ENCODE measurements around the gene SLC26A8. TPM values are rescaled to one million over a fixed set of nuclear protein-coding genes. Genes with fewer than 3 reads are reported as not detected.
"Not testable (repeated sequence)": the region's sequence is repeated elsewhere in the genome, so short reads cannot be mapped to it uniquely, and the experiment has no call there.

SLC26A8 gene
- total RNA-seq, 1 donor from 2014 or later: 0.29 TPM

- H3K4me1 Mint-ChIP-seq (ENCODE audit: low read depth, unreplicated experiment): no peaks in the 10 kb centered on the region
- no peaks in the 10 kb centered on the region for H3K9me3 Mint-ChIP-seq (ENCODE audit: unreplicated experiment)
- no peaks in the 10 kb centered on the region for H3K36me3 Mint-ChIP-seq (ENCODE audit: unreplicated experiment)
- no peak overlapping the region for H3K4me3 Mint-ChIP-seq (ENCODE audit: unreplicated experiment)
- no peak for DNase-seq
- peaks cover 4% of the 10 kb centered on the region for H3K27me3 Mint-ChIP-seq (ENCODE audit: unreplicated experiment)
- H3K27ac Mint-ChIP-seq (ENCODE audit: unreplicated experiment): no peak overlapping the region
- TF ChIP-seq, protein P1, sequence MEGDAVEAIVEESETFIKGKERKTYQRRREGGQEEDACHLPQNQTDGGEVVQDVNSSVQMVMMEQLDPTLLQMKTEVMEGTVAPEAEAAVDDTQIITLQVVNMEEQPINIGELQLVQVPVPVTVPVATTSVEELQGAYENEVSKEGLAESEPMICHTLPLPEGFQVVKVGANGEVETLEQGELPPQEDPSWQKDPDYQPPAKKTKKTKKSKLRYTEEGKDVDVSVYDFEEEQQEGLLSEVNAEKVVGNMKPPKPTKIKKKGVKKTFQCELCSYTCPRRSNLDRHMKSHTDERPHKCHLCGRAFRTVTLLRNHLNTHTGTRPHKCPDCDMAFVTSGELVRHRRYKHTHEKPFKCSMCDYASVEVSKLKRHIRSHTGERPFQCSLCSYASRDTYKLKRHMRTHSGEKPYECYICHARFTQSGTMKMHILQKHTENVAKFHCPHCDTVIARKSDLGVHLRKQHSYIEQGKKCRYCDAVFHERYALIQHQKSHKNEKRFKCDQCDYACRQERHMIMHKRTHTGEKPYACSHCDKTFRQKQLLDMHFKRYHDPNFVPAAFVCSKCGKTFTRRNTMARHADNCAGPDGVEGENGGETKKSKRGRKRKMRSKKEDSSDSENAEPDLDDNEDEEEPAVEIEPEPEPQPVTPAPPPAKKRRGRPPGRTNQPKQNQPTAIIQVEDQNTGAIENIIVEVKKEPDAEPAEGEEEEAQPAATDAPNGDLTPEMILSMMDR (IDR thresholded peaks at IDR 0.05; ENCODE audit: partially characterized antibody, unreplicated experiment): no peak
Observed at GRCh38 chr6:35993150-35993549, 31.3 kb downstream of the SLC26A8 start.

DNA sequence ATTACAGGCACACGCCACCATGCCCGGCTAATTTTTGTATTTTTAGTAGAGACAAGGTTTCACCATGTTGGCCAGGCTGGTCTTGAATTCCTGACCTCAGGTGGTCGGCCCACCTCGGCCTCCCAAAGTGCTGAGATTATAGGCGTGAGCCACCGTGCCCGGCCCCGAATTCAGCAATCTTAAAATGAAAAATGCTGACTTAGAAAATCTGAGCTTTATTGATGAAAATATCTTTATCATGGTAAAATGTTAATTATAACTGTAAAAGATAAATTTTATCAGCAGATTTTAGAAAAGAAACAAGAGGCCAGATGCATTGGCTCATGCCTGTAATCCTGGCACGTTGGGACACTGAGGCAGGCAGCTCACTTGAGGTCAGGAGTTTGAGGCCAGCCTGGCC, 36.4 kb downstream of the SLC26A8 start:
- not testable (repeated sequence) for H3K36me3 Mint-ChIP-seq (ENCODE audit: unreplicated experiment)

DNA sequence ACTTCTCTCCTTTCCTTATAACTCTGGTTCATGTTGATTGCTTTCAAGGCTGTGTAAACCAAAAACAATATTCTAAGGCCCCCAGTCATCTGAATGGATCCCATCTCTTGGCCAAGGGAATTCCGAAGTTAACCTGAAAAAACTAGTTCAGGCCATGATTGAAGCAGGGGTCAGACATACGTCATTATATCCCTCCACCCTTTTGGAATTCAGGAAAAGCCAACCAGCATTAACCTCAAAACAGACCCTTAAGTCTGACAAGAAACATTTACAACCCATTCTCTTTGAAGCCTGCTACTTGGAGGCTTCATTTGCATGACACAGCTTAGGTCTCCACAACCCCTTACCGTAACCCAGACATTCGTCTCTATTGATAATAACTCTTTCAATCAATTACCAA, 39.7 kb downstream of the SLC26A8 start:
- Mint-ChIP-seq H3K9me3 (ENCODE audit: unreplicated experiment) (peaks cover 2% of the 10 kb centered on the region), H3K27ac (ENCODE audit: unreplicated experiment) (no peak overlapping the region), H3K4me3 (ENCODE audit: unreplicated experiment) (no peak overlapping the region), H3K36me3 (ENCODE audit: unreplicated experiment) (no peaks in the 10 kb centered on the region), H3K4me1 (ENCODE audit: low read depth, unreplicated experiment) (peaks cover 2% of the 10 kb centered on the region), H3K27me3 (ENCODE audit: unreplicated experiment) (no peaks in the 10 kb centered on the region)
- no peak for DNase-seq
- TF ChIP-seq, protein P1 (IDR thresholded peaks at IDR 0.05; ENCODE audit: partially characterized antibody, unreplicated experiment): no peak

More for the DNA sequence above, 36.4 kb downstream of the SLC26A8 start:
- not testable (repeated sequence) for H3K9me3 Mint-ChIP-seq (ENCODE audit: unreplicated experiment); H3K4me1 Mint-ChIP-seq (ENCODE audit: low read depth, unreplicated experiment); H3K27ac Mint-ChIP-seq (ENCODE audit: unreplicated experiment); H3K27me3 Mint-ChIP-seq (ENCODE audit: unreplicated experiment); H3K4me3 Mint-ChIP-seq (ENCODE audit: unreplicated experiment); DNase-seq

DNA sequence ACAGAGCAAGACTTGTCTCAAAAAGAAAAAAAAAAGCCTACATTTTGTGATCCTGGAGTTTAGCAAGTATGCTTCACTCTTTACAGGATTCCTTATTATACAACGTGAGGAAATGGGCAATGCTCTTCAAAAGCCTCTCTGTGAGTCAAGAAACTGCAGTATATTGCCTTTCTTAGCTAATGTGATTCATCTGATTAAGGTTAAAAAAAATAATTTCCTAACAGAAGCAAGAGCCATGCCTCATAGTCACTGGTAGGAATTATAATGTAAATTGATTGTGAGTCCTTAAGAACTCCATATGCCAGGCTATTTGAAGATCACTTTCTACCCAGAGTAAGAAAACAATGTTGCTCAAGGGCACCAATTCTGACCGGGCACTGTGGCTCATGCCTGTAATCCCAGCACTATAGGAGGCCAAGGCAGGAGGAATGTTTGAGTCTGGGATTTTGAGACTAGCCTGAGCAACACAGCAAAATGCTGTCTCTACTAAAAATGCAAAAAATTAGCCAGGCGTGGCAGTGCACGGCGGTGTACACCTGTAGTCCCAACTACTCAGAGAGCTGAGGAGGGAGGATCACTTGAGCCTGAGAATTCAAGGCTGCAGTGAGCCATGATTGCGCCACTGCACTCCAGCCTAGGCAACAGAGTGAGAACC, 43.3 kb downstream of the SLC26A8 start:
- TF ChIP-seq, protein P1 (IDR thresholded peaks at IDR 0.05; ENCODE audit: partially characterized antibody, unreplicated experiment): no peak
- H3K27ac Mint-ChIP-seq (ENCODE audit: unreplicated experiment): no peak overlapping the region
- no peaks in the 10 kb centered on the region for H3K36me3 Mint-ChIP-seq (ENCODE audit: unreplicated experiment)

DNA sequence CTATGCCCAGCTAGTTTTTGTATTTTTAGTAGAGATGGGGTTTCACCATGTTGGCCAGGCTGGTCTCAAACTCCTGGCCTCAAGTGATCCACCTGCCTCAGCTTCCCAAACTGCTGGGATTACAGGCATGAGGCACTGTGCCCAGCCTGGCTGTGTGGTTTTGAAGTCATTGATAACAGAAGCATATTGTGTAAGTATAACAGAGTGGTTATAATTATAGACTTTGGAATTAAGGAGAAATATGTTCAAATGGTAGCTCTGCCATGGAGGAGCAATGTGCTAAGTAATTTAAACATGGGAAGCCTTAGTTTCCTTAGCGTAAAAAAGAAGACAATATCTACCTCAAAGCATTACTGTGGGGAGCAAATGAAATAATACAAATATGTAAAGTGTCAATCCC, 44.3 kb downstream of the SLC26A8 start:
- H3K27me3 Mint-ChIP-seq (ENCODE audit: unreplicated experiment); H3K27ac Mint-ChIP-seq (ENCODE audit: unreplicated experiment); H3K36me3 Mint-ChIP-seq (ENCODE audit: unreplicated experiment); H3K4me1 Mint-ChIP-seq (ENCODE audit: low read depth, unreplicated experiment); H3K4me3 Mint-ChIP-seq (ENCODE audit: unreplicated experiment); DNase-seq; H3K9me3 Mint-ChIP-seq (ENCODE audit: unreplicated experiment): not testable (repeated sequence)

More for the DNA sequence above, 43.3 kb downstream of the SLC26A8 start:
- Mint-ChIP-seq H3K27me3 (ENCODE audit: unreplicated experiment) (no peaks in the 10 kb centered on the region), H3K4me1 (ENCODE audit: low read depth, unreplicated experiment) (peaks cover 2% of the 10 kb centered on the region), H3K4me3 (ENCODE audit: unreplicated experiment) (no peak overlapping the region), H3K9me3 (ENCODE audit: unreplicated experiment) (peaks cover 2% of the 10 kb centered on the region)
- DNase-seq: no peak

DNA sequence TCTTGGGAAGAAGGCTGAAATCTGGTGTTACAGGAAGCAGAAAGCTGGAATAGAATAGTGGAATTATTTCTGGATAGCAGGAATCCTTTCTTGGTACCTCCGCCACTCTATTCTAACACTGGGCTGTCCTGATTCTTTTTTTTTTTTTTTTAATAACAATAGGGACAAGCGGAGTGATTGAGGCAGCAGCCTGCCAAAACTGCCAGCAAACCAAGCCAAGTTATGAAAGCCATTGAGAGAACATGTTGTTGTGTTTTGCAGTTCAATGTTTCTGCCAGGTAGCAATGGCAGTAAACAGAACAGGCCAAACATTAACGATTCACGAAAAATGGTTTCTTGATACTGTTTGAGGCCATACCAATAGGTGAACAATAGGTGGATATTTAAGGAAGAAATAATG, 47.1 kb downstream of the SLC26A8 start:
- no peaks in the 10 kb centered on the region for H3K36me3 Mint-ChIP-seq (ENCODE audit: unreplicated experiment)
- peaks cover 2% of the 10 kb centered on the region for H3K9me3 Mint-ChIP-seq (ENCODE audit: unreplicated experiment)
- H3K4me3 Mint-ChIP-seq (ENCODE audit: unreplicated experiment): no peak overlapping the region
- no peak for DNase-seq
- no peaks in the 10 kb centered on the region for H3K27me3 Mint-ChIP-seq (ENCODE audit: unreplicated experiment)
- no peak overlapping the region for H3K27ac Mint-ChIP-seq (ENCODE audit: unreplicated experiment)
- TF ChIP-seq, protein P1 (IDR thresholded peaks at IDR 0.05; ENCODE audit: partially characterized antibody, unreplicated experiment): no peak
- H3K4me1 Mint-ChIP-seq (ENCODE audit: low read depth, unreplicated experiment): peaks cover 2% of the 10 kb centered on the region

All from glutamatergic neuron (in vitro differentiated cells).